AG09309 (cell line): ENCODE measurements around the gene GLDN.
A peak's percentile ranks its signal among the peaks of the same experiment; 100 is the strongest.

ENCODE experiments used
- DNase-seq: peaks from one replicate; pipeline ENCODE4 v3.0.0-alpha.2; 2010; ENCODE audit warnings: low read depth
- H3K4me3 ChIP-seq: 2 replicates; pipeline ENCODE4 v1.5.1; 2011; ENCODE audit warnings: mild to moderate bottlenecking, low read depth, low read length, moderate library complexity; ENCODE audit not compliant: control insufficient read depth
- TF ChIP-seq, protein P1 (sequence below): IDR thresholded peaks from 2 replicates; pipeline ENCODE4 v1.5.1; 2011; ENCODE audit warnings: mild to moderate bottlenecking, low read depth, low read length, inconsistent platforms; ENCODE audit not compliant: insufficient read depth, control insufficient read depth; ENCODE audit errors: missing control alignments

GLDN gene

DNA sequence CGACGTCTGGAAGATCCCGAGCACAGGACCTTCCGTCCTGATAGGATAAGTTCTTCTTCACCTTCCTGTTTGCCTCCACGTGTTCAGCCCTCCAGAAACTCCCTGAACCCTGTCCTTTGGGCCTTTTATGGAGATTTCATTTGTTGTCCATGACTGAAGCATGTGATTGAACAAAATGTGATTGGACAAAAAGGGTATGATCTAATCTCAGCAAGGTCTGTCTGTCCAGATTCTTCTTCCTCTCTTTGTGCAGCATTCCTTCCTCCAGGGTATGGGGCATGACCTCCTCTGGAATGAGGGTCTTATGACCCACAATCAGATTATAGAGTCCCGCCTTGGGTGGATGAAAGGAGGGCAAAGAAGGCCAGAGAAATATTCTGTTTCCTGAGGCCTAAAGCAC is 3.0 kb upstream of the GLDN start, which contains the start of gene CYP19A1:
Gene CYP19A1, minus strand, starts transcription at position 101 of the 400 bp plus-strand sequence. CDS start 95,684 bp downstream, outside the sequence.
- H3K4me3 ChIP-seq = no peak within 1 kb of the TSS
- DNase-seq = no peak
- TF ChIP-seq, protein P1, sequence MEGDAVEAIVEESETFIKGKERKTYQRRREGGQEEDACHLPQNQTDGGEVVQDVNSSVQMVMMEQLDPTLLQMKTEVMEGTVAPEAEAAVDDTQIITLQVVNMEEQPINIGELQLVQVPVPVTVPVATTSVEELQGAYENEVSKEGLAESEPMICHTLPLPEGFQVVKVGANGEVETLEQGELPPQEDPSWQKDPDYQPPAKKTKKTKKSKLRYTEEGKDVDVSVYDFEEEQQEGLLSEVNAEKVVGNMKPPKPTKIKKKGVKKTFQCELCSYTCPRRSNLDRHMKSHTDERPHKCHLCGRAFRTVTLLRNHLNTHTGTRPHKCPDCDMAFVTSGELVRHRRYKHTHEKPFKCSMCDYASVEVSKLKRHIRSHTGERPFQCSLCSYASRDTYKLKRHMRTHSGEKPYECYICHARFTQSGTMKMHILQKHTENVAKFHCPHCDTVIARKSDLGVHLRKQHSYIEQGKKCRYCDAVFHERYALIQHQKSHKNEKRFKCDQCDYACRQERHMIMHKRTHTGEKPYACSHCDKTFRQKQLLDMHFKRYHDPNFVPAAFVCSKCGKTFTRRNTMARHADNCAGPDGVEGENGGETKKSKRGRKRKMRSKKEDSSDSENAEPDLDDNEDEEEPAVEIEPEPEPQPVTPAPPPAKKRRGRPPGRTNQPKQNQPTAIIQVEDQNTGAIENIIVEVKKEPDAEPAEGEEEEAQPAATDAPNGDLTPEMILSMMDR = no peak

DNA sequence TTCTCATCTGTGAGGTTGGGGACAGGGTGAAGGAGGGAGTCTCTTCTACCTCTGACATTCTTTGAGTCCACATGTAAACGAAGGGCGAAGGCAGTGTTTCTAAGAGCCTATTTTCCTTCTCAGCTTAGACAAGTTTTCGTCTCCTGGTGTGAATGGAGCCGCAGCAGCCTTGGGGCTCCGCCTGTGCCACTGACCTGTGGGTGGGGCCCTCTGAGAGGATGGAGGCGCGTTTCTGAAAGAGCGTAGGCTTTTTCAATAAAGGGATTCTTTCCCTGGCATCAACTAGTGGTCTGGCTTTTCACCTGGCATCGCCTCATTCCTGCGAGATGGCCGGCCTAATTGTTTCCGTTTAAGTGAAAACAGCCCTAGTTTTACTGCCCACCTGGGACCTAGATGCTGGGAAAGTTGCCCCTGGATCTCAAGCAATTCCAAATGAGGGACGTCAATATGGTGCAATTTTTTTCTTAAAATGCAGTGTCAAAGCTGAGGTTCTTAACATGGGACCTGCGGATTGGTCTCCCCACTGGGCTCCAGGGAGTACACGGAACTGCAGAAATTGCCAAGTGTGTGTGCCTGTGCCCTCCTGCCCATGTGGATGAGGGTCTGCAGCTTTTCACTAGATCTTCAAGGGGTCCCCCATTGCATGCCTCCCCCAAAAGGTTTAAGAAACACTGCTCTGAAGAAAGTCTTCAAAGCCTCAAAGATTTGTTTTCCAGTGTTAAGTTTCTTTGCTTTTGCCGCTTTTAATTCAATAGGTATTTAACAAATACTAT is 958 bp downstream of the GLDN start:
- DNase-seq = no peak
- TF ChIP-seq, protein P1 = no peak
- H3K4me3 ChIP-seq = peak overlapping the region; percentile 38

DNA sequence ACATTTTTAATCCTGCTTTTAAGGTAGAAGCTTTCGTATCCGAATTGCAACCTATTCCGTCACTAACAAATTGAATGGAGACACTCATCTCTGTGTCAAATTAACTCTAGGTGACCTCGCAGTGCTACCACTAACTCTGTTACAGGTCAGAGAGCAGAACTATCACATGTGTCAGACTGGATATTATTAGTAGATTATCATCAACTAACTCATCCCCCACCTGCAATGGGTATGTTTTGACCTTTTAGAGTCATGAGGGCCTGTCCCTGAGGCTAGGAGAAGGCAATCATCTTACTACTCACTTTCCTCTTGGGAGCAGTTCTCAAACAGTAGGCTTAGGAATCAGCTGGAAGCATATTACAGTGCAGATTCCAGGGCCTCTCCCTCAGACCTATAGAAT is 2.0 kb downstream of the GLDN start:
- no peak for DNase-seq
- no peak overlapping the region for H3K4me3 ChIP-seq
- TF ChIP-seq, protein P1 = no peak

DNA sequence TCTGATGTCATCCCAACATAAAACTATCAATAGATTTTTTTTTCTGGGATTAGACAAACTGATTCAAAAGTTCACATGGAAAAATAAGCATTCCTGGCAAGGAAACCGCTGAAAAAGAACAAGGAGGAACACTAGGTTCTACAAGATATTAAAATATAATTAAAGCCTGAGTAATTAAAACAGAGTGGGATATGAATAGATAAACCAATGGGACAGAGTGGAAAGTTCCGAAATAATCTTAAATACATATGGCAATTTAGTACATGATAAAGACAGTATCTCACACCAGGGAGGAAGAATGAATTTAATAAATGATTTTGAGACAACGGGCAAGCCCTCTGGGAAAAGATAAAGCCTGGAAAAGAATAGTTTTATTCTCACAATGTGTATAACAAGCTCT is 4.7 kb downstream of the GLDN start:
- H3K4me3 ChIP-seq = no peak overlapping the region
- TF ChIP-seq, protein P1 = no peak
- no peak for DNase-seq

DNA sequence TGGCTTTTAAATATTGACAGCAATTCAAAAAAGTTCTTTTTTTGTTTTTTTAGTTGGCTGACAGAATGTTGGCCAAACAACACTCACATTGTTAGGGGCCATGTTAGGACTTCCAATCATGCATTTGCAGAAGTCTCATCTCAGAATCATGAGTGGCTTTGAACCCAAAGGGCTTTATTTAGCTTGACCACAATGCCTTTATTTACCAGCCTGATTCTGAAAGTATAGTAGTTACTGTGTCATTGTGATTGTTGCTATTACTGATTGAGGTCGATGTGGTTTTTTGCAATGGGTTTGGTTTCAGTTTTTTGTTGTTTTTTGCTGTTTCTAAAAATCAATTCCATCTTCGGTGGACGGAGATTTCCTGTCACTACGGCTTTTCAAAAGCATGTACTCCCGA is 7.2 kb downstream of the GLDN start:
- DNase-seq = no peak
- H3K4me3 ChIP-seq = no peak overlapping the region
- TF ChIP-seq, protein P1 = no peak

DNA sequence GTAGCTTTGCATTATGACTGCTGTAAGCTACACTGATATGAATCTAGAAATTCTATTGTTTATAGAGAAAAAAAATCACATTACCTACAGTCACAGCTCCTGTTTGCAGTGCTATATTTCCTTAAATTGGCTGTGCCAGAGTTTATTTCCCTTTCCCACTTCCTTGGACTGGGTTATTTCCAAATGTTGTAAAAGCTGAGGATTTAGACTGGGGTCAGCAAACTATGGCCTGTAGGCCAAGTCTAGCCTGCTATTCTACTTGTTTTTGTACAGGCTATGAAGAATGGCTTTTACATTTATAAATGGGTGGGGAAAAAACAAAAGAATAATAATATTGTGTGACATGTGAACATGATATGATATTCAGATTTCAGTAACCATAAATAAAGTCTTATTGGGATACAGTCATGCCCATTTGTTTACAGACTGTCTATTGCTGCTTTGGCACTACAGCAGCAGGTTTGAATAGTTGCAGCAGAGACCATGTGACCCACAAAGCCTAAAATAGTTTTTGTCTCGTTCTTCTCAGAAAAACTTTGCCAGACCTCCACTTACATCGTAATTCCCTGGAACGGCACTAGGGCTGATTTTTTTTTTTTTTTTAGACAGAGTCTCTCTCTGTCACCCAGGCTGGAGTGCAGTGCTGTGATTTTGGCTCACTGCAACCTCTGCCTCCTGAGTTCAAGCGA is 7.8 kb downstream of the GLDN start:
- no peak overlapping the region for H3K4me3 ChIP-seq
- TF ChIP-seq, protein P1 = no peak
- DNase-seq = no peak
